HG03045 (cell line): ENCODE results near the gene TPPP3.
"Not testable (repeated sequence)": the region's sequence is repeated elsewhere in the genome, so short reads cannot be mapped to it uniquely, and the experiment has no call there.

ENCODE experiments used
- ATAC-seq: cut with Tn5 transposase; IDR thresholded peaks from one replicate; pipeline ENCODE4 v1.9.1; 2021; ENCODE audit warnings: mild to moderate bottlenecking, moderate library complexity; ENCODE audit not compliant: unreplicated experiment

The TPPP3 gene

GRCh38 chr16:67426022-67426421 is 32.7 kb upstream of the TPPP3 start:
- ATAC-seq: no peak

GRCh38 chr16:67425580-67425979 is 32.3 kb upstream of the TPPP3 start:
- no peak for ATAC-seq

DNA sequence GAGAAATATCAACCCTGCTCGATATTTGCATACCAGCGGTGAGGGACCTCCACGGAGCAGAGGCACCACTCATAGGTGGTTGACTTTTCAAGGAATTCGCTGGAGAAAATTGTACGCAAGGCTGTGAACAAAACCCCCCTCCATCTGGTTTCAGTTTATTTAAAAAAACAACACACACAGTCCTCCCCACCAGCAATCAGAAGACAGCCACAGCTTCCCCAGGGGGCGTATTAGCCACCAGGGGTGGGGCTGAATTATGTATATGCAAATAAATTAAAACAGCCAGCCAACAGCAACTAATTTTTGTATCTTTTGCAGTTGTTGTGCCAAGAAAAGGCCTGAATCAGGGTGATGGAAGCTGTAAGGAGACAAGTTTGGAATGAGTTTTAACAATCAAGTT is 31.8 kb upstream of the TPPP3 start:
- ATAC-seq: no peak

DNA sequence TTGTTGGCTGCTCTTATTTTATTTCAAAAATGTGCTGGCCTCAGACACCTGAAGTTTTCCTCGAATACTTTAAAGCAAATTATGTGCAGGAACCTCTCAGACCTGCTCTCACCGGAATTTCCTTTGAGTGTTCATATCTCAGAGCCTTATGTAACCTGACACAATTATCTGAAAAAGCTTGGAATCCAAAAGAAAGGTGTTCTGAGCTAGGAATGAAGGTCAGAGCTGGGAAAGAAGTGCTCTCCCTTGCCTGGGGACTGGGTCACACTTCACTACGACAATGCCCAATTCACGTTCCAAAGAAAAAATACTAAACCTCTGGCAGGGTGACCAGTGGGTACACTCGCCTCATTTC is 30.9 kb upstream of the TPPP3 start:
- no peak for ATAC-seq

GRCh38 chr16:67423611-67424260 is 30.4 kb upstream of the TPPP3 start:
- ATAC-seq: no peak

GRCh38 chr16:67423015-67423414 is 29.7 kb upstream of the TPPP3 start:
- ATAC-seq: no peak

DNA sequence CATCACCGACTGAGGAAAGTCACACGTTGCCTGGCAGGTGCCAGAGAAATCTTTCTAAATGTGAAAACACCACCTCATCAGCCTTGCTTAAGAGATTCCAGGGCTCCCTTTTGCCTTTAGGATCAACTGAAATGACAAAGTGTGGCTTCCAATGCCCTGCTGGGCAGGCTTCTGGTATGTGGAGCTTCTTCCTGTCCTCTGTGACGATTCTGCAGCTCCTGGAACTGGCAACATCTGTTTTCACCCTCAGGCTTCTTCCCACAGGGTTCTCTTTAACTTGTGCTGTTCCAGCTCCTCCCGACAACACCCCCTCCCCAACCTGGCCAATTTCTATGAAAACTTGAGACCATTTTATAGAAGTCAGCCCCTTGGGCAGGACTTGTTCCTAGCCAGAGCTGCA is 27.7 kb upstream of the TPPP3 start:
- no peak for ATAC-seq

DNA sequence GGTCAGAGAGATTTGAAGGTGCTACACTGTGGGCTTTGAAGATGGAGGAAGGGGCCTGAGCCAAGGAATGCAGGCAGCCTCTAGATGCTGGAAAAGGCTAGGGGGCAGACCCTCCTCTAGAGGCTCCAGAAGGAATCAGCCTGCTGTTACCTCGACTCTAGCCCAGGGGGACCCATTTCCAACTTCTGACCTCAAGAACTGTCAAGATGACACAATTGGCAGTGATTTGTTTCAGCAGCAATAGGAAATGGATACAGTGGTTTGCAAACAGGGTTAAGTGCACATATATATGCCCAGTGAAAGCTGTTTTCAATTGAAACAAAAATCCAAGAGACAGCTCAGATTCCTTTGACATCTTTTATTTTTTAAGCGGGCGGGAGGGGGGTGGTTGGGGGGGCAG is 26.6 kb upstream of the TPPP3 start:
- ATAC-seq: no peak

DNA sequence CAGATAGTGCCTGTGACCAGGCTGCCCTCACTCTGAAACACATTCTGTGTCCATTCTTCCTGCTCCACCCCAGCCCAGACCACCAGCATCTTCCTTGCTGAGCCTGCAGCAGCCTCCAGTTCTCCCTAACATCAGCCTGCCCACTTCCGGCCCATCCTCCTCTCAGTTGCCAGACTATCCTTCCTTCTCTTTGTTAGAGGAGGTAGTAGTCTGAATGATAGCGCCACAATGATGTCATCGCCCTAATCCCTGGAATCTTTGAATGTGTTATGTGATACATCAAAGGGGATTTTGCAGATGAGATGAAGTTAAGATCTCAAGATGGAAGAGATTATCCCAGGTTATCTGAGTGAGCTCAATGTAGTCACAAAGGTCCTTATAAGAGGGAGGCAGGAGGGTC is 26.2 kb upstream of the TPPP3 start:
- ATAC-seq: no peak

- no peak for ATAC-seq
Observed at GRCh38 chr16:67417333-67418061, 24.2 kb upstream of the TPPP3 start.

- ATAC-seq: peak; percentile 68
Observed at GRCh38 chr16:67415872-67416793, 22.8 kb upstream of the TPPP3 start, which contains the start of gene ZDHHC1. TSS of gene ZDHHC1 (minus strand) at chr16:67416477. CDS start at chr16:67407775, 8,702 bp downstream.

DNA sequence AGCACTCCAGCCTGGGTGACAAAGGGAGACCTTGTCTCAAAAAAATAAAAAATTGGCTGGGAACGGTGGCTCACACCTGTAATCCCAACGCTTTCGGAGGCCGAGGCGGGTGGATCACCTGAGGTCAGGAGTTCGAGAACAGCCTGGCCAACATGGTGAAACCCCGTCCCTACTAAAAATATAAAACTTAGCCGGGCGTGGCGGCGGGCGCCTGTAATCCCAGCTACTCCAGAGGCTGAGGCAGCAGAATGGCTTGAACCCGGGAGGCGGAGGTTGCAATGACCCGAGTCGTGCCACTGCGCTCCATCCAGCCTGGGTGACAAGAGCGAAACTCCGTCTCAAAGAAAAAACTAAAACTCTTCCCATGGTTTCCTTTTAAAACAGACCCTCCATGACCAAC is 22.1 kb upstream of the TPPP3 start:
- not testable (repeated sequence) for ATAC-seq

DNA sequence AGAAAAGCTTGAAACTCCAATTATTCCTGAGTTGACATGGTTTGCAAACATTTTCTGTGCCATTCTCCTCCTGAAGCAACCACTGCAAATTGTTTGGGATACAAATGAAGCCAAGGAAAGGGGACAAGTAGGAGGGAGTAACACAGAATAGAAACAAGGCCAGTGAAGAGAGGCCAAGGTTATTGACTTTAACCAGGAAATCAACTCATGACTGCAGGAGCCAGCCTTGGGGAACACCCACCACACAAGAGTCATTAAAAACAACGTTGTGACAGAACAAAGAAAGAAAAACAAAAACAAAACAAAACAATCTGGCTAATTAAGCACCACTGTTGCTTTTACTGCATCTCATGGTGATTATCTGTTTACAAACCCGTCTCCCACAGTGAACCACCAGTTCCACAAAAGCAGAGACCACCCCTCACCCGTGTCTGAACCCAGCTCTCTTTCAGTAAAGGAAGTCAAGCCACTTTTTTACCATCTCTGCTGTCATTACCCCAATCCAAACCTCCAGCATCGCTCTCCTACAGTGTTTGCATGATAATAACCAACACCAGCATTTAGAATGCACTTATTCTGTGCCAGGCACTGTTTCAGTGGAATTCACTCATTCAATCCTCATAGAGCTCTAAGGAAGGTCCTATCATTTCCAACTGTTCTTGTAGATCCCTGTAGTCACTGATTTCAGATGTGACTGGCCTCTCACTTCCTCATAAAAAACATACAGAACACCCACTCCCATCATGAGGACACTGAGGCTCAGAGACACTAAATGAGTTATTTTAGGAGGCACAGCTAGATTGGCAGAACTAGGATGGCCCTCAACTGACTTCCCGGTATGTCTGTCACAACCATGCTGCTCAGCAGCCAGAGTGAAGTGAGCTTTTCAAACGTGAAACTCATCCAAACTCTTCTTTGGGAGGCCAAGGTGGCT is 20.9 kb upstream of the TPPP3 start:
- ATAC-seq: no peak

- ATAC-seq: no peak
Observed at GRCh38 chr16:67412294-67412693, 19.0 kb upstream of the TPPP3 start.

- no peak for ATAC-seq
Observed at GRCh38 chr16:67411339-67411738, 18.0 kb upstream of the TPPP3 start.

DNA sequence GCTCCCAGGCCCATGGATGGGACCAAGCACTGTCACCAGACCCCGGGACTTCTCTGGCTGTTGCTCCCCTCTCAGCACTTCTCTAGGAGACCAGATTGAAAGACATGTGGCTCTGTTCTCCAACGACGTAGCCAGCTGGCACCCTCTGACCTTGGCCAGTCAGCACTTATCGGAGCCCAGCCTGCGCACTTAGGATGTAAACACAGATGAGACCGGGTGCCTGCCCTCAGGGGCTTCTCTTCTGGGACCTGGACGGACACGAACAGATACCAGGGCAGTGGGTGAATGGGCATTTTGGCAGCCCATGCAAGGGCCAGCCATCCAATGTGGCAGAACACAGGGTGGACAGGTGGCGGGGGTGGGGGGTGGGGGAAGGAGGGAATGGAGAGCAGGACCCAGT is 16.3 kb upstream of the TPPP3 start:
- no peak for ATAC-seq

GRCh38 chr16:67407788-67408452 is 14.6 kb upstream of the TPPP3 start:
- ATAC-seq: no peak

GRCh38 chr16:67407176-67407787 is 14.0 kb upstream of the TPPP3 start:
- no peak for ATAC-seq

- no peak for ATAC-seq
Observed at GRCh38 chr16:67406111-67406971, 13.0 kb upstream of the TPPP3 start.
